MM.1S (cell line): ENCODE results near the gene CNNM3.

Experiments used
- CTCF ChIP-seq: fragments of 300-600 bp; sonication (generic); IDR thresholded peaks from 2 replicates; pipeline ENCODE4 v1.5.1; 2016; ENCODE audit warnings: antibody characterized with exemption, low read length, mixed read lengths
- EZH2 ChIP-seq: fragments of 300-600 bp; sonication (generic); optimal IDR thresholded peaks from 2 replicates; pipeline ENCODE3; 2017; ENCODE audit warnings: low read depth, mild to moderate bottlenecking, antibody characterized with exemption, low read length, mixed read lengths
- EZH2phosphoT487 ChIP-seq: fragments of 300-600 bp; sonication (generic); IDR thresholded peaks from 2 replicates; pipeline ENCODE4 v1.6.1; 2018; ENCODE audit warnings: antibody characterized with exemption, low read length

DNA sequence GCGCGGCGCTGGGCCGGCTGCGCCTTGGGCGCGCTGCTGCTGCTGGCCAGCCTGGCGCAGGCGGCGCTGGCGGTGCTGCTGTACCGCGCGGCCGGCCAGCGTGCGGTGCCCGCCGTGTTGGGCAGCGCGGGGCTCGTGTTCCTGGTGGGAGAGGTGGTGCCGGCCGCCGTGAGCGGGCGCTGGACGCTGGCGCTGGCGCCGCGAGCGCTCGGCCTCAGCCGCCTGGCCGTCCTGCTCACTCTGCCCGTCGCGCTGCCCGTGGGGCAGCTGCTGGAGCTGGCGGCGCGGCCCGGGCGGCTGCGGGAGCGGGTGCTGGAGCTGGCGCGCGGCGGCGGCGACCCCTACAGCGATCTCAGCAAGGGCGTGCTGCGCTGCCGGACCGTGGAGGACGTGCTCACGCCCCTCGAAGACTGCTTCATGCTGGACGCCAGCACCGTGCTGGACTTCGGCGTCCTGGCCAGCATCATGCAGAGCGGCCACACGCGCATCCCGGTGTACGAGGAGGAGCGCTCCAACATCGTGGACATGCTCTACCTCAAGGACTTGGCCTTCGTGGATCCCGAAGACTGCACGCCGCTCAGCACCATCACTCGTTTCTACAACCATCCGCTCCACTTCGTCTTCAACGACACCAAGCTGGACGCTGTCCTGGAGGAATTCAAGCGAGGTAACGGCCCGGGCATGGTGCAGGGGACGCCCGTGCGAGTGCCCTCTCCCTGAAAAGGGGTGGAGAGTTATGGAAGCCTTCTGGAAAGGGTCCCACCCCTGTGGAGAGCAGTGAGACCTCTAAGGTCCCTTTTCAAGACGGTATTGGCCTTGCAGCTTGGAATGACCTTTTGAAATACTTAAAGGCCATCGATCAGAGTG is 1.0 kb downstream of the CNNM3 start:
- TF ChIP-seq CTCF (no peak), EZH2phosphoT487 (no peak), EZH2 (no peak)
